GM18951 (cell line): ENCODE measurements around the gene OR6K2.

Experiments used
- POLR2A ChIP-seq: IDR thresholded peaks from 4 replicates; pipeline ENCODE4 v1.6.1; 2011; ENCODE audit warnings: mild to moderate bottlenecking; ENCODE audit not compliant: insufficient read length, insufficient read depth; ENCODE audit errors: extremely low read depth
- in situ Hi-C: fragments of 300-500 bp; cut with MboI; formaldehyde crosslinking; loops from one replicate; pipeline ENCODE4 v1.12.0; 2022; ENCODE audit warnings: low sequenced_read_pairs, mixed read lengths, inconsistent platforms; ENCODE audit not compliant: unreplicated experiment

OR6K2 gene, protein sequence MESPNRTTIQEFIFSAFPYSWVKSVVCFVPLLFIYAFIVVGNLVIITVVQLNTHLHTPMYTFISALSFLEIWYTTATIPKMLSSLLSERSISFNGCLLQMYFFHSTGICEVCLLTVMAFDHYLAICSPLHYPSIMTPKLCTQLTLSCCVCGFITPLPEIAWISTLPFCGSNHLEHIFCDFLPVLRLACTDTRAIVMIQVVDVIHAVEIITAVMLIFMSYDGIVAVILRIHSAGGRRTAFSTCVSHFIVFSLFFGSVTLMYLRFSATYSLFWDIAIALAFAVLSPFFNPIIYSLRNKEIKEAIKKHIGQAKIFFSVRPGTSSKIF

DNA sequence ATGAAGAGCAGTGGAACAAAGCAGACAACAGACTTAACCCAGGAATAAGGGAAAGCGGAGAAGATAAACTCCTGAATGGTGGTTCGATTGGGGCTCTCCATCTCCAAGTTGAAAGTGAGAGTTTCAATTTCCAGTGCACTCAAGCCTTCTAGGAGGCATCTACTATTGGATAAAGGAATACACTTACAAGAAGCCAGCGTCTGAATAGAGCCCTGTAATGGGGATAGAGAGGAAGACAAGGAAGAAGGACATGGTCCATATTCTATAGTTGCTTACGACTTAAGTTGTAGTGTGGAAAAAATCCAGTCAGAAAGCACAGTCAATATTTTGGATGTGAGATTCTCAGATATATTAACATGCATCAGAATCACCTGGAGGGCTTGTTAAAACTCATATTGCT lies at the start of gene OR6K2:
Gene OR6K2, minus strand, starts transcription at position 101 of the 400 bp plus-strand sequence. Its CDS starts 0 bp downstream, at position 101.
- TF ChIP-seq POLR2A, result no peak
- in situ Hi-C loops, result no loop called here

DNA sequence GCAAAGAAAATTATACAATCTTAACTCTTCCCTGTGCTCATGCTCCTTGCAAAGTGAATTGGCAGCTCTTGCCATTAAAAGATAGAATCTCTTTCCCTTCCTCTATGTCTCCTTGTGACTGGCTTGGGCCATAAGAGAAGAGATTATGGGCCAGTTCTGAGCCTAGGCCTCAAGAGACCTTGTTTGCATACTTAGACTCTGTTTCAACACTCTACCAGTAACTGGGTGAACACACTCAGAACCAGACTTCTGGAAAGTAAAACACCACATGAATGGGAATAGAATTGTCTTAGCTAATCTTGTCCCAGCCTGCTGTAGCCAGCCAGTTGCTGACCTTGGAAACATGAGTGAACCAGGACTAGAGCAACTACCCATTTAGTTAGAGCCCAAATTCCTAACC lies 35.4 kb upstream of the OR6K2 start:
- in situ Hi-C loops, result no loop called here
- no peak for TF ChIP-seq POLR2A

DNA sequence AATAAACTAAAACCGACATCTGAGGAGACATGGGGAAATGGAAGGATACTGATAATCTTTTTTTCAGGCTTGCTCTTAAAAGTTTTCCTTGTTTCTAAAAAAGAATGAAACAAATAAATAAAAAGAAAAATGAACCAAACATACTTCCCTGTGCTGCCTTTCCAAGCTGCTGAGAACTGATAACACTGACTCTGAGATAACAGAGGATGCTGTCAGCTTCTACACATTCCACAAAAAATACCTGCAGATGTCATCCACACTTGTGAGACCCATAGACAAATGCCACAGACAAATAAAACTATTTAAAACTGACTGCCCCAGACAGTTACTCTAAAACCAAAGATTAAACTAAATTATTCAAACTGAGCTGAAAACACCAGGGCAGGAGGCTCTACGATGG lies 32.1 kb upstream of the OR6K2 start:
- in situ Hi-C loops, result no loop called here

DNA sequence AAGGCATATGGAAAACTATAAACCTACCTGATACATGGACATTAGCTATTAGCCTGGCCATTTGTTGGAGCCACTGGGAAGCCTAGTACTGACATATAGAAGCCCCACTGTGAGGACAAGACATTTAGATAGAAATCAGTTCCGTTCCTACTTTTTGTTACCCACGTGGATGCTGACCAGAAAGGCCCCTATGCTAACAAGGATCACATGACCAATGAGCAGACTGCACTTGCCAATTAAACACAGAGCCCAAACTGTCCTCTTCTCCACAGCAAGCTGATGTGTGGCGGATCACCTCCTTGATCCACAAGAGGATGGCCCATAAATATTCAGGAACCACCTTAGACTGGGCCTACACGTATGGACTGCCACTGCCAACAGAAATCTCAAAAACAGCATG lies 31.3 kb upstream of the OR6K2 start:
- no peak for TF ChIP-seq POLR2A
- in situ Hi-C loops, result no loop called here

More for the DNA sequence above, 32.1 kb upstream of the OR6K2 start:
- TF ChIP-seq POLR2A, result no peak

DNA sequence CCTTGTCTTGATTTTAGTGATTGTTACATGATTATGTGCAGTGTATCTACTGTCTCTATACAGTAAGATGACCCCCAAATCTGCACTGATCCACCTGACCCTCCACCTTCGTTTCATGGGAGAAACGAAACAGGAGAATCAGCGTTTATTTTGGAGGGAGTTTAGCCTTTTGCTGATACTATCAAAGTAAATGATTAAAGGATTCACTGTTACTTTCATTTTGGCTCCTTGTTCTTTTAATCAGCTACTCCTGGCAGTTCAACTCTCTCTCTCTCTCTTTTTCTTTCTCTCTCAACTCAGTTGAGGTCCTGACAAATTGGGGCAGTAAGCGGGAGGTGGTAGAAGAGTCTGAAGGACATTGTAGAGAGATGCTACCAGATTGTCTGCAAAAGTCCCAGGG lies 30.0 kb upstream of the OR6K2 start:
- TF ChIP-seq POLR2A, result no peak
- in situ Hi-C loops, result no loop called here

DNA sequence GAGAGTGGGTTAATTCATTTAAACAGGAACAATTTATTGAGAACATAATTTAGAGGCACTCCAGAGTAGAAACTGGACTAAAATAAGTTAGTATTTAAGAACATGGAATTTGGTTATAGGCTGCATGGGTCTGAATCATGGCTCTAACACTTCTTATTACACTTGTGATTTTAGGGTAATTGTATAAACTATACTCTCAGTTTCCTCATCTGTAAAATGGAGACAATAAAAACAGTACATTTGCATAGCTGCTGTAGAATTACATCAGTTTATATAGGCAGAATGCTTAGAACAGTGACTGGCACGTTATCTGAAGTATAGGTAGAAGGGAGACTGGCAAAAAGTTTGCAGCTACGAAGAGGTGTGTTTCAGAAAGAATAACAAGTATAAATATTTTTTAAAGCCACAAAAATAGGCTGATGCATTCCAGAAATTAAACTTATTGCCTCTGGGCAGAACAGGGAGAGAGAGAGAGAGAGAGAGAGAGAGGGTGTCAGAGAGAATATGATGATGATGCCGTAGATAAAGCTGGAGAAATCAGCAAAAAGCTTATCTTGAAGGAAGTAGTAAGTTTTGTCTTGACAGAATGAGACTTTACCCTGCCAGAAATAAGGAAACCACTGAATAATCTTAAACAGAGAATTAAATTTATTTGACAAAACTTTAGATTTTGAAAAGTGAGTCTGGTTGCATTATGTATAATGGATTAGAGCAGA lies 28.2 kb upstream of the OR6K2 start:
- in situ Hi-C loops, result no loop called here
- TF ChIP-seq POLR2A, result no peak

DNA sequence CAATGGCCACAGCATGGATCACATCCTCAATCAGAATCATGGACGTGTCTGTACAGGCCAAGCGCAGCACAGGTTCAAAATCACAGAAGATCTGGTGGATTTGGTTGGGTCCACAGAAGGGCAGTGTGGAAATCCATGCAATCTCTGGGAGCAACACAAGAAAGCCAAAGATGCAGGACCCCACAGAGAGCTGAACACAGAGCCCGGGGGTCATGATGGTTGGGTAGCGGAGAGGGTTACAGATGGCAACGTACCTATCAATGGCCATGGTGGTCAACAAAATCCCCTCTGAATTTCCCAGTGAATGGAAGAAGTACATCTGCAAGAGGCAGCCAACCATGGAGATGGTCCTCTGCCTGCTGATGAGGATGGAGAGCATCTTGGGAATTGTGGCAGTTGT lies 24.0 kb upstream of the OR6K2 start:
- in situ Hi-C loops, result no loop called here
- TF ChIP-seq POLR2A, result no peak

DNA sequence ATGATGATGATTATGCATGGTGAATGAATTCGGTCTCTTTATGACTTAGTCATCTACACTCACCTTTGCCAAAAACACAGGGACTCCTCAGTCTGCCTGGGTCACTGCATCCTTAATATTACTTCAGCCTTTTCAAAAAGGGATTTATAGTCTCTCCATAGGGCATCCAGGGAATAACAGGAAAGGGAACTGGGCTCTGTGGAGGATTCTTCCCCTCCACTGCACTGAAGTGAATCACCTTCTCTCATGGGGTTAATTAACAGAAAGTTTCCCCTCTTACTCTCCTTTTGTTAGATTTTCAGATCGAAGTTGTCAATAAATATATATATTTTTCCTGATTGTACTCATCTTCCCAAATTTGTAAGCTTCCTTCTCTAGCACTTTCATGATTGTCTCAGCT lies 20.2 kb upstream of the OR6K2 start, which contains the start of gene OR6K3:
Gene OR6K3, minus strand, starts transcription at position 101 of the 400 bp plus-strand sequence. CDS start 2,605 bp downstream, outside the sequence.
- in situ Hi-C loops, result no loop called here
- no peak for TF ChIP-seq POLR2A

DNA sequence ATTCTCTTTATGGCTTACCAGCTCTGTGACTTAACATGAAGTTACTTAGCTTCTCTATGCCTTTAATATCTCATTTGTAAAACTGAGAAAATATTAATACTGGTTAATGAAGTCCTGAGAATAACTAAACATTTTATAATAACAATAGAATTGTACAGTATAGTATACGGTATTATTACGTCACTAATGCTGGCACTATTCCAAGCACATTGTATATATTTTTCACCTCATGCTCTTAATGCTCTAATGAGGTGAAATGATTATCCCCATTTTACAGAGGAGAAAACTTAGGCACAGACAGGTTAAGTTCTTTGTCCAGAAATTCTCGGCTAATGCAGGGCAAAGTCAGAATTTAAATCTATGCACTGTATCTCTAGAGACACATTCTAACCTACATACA lies 19.2 kb upstream of the OR6K2 start:
- in situ Hi-C loops, result no loop called here
- TF ChIP-seq POLR2A, result no peak

DNA sequence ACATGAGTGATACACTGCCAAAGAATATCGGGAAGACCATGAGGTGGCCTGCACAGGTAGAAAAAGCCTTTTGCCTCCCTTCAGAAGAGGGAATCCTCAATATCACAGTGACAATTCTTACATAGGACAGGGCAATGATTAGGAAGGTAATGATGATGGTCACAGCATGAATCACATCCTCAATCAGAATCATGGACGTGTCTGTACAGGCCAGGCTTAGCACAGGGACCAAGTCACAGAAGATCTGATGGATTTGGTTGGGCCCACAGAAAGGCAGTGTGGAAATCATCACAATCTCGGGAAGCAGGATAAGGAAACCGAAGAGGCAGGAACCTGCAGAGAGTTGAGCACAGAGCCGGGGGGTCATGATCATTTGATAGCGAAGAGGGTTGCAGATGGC lies 16.9 kb upstream of the OR6K2 start:
- TF ChIP-seq POLR2A, result no peak
- in situ Hi-C loops, result no loop called here

DNA sequence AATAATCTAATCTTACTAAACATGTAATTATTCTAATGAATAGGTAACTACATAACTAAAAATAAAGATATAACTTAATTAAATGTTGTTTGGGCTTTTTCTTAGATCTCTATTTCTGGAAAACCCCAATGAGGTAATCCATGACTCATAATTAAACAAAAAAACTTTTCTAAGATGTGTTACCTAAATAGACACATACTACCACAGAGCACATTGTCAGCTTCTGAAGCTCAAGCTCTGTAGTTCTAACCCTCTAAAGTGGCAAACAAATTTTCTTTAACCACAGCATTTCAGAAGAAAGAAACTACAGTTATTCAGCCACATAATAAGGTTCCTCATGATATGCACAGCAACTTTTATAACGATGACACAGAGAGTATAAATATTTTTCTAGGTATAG lies 15.9 kb upstream of the OR6K2 start:
- in situ Hi-C loops, result no loop called here
- TF ChIP-seq POLR2A, result no peak

DNA sequence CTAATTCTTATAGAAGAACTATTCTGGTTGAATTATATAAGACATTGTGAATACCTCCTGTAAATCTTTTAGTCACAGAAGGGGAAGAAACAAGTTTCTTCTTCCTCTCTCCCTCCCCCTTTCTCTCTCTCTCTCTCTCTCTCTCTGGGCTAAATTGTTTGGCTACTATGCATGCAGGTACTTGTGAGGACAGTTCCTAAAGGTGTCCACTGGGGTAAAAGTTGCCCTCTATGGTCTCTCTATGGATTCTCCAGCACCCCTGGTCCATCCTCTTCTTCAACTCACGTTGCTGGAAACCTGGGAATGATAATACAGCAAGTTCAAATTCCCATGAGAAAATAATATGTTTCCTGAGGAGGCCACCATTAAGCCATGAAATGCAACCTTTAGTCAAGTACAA lies 14.3 kb upstream of the OR6K2 start:
- in situ Hi-C loops, result no loop called here
- TF ChIP-seq POLR2A, result no peak

DNA sequence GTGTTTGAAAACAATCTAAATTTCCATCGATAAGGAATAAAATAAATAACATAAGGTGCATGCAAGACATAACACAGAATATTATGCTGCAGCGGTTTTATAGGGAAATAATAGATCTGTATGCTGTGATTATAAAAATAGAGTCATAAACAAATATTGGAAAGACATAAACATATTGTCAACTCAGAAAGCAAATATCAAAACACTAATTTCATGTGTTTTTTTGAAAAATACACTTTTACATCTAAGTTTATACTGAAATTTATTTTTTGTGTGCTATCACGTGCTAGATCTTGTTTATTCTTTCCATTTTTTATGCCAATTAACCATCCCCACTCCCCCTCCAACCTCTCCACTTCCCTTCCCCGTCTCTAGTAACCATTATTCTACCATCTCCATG lies 10.6 kb upstream of the OR6K2 start:
- in situ Hi-C loops, result no loop called here
- no peak for TF ChIP-seq POLR2A

DNA sequence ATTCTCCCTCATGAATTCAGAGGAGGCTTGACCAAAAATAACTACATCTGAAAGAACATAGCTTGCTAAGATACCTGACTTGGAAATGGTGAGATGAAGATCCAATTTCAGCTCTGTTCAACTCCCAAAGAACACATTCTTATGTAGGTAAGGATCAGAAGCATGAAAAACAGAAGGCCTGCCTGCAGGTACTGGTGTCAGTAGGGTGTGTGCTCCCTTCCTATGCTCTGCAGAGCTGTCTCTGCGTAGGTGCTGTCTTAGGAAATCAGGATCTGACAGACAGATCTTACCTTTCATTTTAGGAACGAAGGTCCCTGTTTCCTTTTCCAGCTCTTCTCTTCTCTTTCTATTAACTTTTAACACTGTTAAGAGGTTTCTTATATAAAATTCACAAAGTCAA lies 5.6 kb upstream of the OR6K2 start:
- no peak for TF ChIP-seq POLR2A
- in situ Hi-C loops, result no loop called here
